H1 (cell line): ENCODE results near the gene HS6ST2.

ENCODE experiments used
- CREB1 ChIP-seq: IDR thresholded peaks from 2 replicates; pipeline ENCODE4 v1.6.1; 2012; ENCODE audit warnings: inconsistent platforms
- JUN ChIP-seq: IDR thresholded peaks from 2 replicates; pipeline ENCODE4 v1.6.1; 2011; ENCODE audit warnings: low read depth, mild to moderate bottlenecking, improper control_type of control experiment, low read length
- POLR2A ChIP-seq, 2 experiments: IDR thresholded peaks; 1 replicate in 1 of 2; 2 replicates in 1 of 2; pipeline ENCODE4 v1.6.1; 2011; ENCODE audit warnings: low read depth in 2 of 2, low read length in 2 of 2, mild to moderate bottlenecking in 2 of 2; ENCODE audit errors: control extremely low read depth in 1 of 2
- SIN3A ChIP-seq, 2 experiments: IDR thresholded peaks in 1 of 2; conservative IDR thresholded peaks in 1 of 2; 2 replicates each; pipeline ENCODE4 v1.6.1; 2011 to 2012; ENCODE audit warnings: low read length in 2 of 2, improper control_type of control experiment in 1 of 2, low read depth in 1 of 2, mild to moderate bottlenecking in 1 of 2
- TAF1 ChIP-seq: IDR thresholded peaks from 2 replicates; pipeline ENCODE4 v1.6.1; 2011; ENCODE audit warnings: mild to moderate bottlenecking, low read depth, low read length
- TF ChIP-seq, protein P1 (sequence below): IDR thresholded peaks from 2 replicates; pipeline ENCODE4 v1.6.1; 2012; ENCODE audit warnings: inconsistent platforms
- TF ChIP-seq, protein P2 (sequence below), 3 experiments: IDR thresholded peaks; 1 replicate in 2 of 3; 2 replicates in 1 of 3; pipeline versions ENCODE4 v1.5.1 to v1.6.1; 2011; ENCODE audit warnings: low read length in 3 of 3, mild to moderate bottlenecking in 3 of 3, inconsistent platforms in 2 of 3, low read depth in 1 of 3, moderate library complexity in 1 of 3; ENCODE audit not compliant: insufficient read depth in 1 of 3; ENCODE audit errors: control extremely low read depth in 1 of 3

DNA sequence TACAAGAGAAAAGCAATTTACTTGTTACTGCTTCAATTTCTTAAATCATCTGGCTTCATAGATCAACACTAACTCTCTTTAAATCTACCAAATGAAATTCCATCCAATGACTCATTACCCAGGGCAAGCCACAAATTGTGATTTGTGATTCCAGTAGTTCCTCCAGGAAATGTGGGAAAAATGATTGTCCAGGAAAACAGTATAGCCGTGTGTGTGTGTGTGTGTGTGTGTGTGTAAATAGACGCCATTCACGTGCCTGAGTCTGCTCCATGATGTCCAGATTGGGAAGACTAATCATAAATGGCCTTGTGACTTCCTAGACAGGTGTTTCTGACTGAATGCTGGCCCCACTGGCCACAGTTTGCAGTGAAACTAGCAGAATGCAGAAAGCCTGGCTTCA, 121.3 kb downstream of the HS6ST2 start:
- TF ChIP-seq, protein P1, sequence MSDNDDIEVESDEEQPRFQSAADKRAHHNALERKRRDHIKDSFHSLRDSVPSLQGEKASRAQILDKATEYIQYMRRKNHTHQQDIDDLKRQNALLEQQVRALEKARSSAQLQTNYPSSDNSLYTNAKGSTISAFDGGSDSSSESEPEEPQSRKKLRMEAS: no peak
- TF ChIP-seq TAF1 (no peak), POLR2A (IDR thresholded peaks at IDR 0.05; ENCODE audit: control extremely low read depth in 1 of 2, low read depth in 2 of 2, low read length in 2 of 2) (no peak), JUN (no peak), CREB1 (no peak), SIN3A (conservative IDR thresholded peaks at IDR 0.05 in 1 of 2, IDR thresholded peaks at IDR 0.05 in 1 of 2; ENCODE audit: low read depth in 1 of 2, low read length in 2 of 2) (no peak)
- TF ChIP-seq, protein P2, sequence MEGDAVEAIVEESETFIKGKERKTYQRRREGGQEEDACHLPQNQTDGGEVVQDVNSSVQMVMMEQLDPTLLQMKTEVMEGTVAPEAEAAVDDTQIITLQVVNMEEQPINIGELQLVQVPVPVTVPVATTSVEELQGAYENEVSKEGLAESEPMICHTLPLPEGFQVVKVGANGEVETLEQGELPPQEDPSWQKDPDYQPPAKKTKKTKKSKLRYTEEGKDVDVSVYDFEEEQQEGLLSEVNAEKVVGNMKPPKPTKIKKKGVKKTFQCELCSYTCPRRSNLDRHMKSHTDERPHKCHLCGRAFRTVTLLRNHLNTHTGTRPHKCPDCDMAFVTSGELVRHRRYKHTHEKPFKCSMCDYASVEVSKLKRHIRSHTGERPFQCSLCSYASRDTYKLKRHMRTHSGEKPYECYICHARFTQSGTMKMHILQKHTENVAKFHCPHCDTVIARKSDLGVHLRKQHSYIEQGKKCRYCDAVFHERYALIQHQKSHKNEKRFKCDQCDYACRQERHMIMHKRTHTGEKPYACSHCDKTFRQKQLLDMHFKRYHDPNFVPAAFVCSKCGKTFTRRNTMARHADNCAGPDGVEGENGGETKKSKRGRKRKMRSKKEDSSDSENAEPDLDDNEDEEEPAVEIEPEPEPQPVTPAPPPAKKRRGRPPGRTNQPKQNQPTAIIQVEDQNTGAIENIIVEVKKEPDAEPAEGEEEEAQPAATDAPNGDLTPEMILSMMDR (IDR thresholded peaks at IDR 0.05; ENCODE audit: control extremely low read depth in 1 of 3, insufficient read depth in 1 of 3, low read depth in 1 of 3, low read length in 3 of 3): no peak
